Coronary artery (tissue), 2 donors: ENCODE results near the gene FADS6.
"Not testable (repeated sequence)": the region's sequence is repeated elsewhere in the genome, so short reads cannot be mapped to it uniquely, and the experiment has no call there.

Experiments
- DNase-seq: peaks from one replicate; pipeline ENCODE4 v3.0.0-alpha.2; 2017; ENCODE audit warnings: low spot score
- H3K27ac ChIP-seq, 2 donors: fragments of 200-600 bp; sonication (generic); one replicate each; pipeline ENCODE4 v1.5.1; 2016 to 2019
- H3K4me3 ChIP-seq: fragments of 200-600 bp; sonication (generic); 2 replicates; pipeline ENCODE4 v1.5.1; 2016; ENCODE audit warnings: mild to moderate bottlenecking, moderate library complexity
- CTCF ChIP-seq: fragments of 200-600 bp; sonication (generic); IDR thresholded peaks from one replicate; pipeline ENCODE4 v1.5.1; 2019; ENCODE audit warnings: antibody characterized with exemption

Gene FADS6

GRCh38 chr17:74871356-74872076, 21.9 kb downstream of the FADS6 start:
- Histone ChIP-seq H3K27ac (no peak overlapping the region), H3K4me3 (peak overlapping the region; percentile 95)
- TF ChIP-seq CTCF = no peak
- DNase-seq = no peak

- TF ChIP-seq CTCF = no peak
- H3K27ac ChIP-seq = no peak overlapping the region
- no peak overlapping the region for H3K4me3 ChIP-seq
- DNase-seq = no peak
These were observed 22.9 kb downstream of the FADS6 start for GRCh38 chr17:74870512-74870911.

GRCh38 chr17:74870028-74870427, 23.4 kb downstream of the FADS6 start:
- DNase-seq, H3K4me3 ChIP-seq, H3K27ac ChIP-seq: not testable (repeated sequence)

- no peak for DNase-seq
- TF ChIP-seq CTCF = no peak
- H3K27ac ChIP-seq = no peak overlapping the region
- no peak overlapping the region for H3K4me3 ChIP-seq
These were observed 24.6 kb downstream of the FADS6 start for GRCh38 chr17:74868908-74869255.

GRCh38 chr17:74868251-74868907, 25.1 kb downstream of the FADS6 start:
- no peak for TF ChIP-seq CTCF
- Histone ChIP-seq H3K4me3 (no peak overlapping the region), H3K27ac (no peak overlapping the region)
- DNase-seq = no peak

GRCh38 chr17:74866198-74866835, 27.1 kb downstream of the FADS6 start:
- no peak overlapping the region for H3K27ac ChIP-seq
- TF ChIP-seq CTCF = no peak
- no peak overlapping the region for H3K4me3 ChIP-seq
- no peak for DNase-seq

GRCh38 chr17:74865504-74866197, 27.8 kb downstream of the FADS6 start:
- TF ChIP-seq CTCF = no peak
- Histone ChIP-seq H3K4me3 (no peak overlapping the region), H3K27ac (no peak overlapping the region)
- DNase-seq = no peak
